NCI-H146 treated with DMSO at 0.1 percent for 48 hours (cell line): ENCODE measurements around the gene RNASE7.
A peak's percentile ranks its signal among the peaks of the same experiment; 100 is the strongest.
"Not testable (repeated sequence)": the region's sequence is repeated elsewhere in the genome, so short reads cannot be mapped to it uniquely, and the experiment has no call there.

Experiments
- DNase-seq: peaks from one replicate; lab custom pipeline; 2025; ENCODE audit not compliant: unreplicated experiment; lab: John Stamatoyannopoulos, UW

RNASE7 gene, protein sequence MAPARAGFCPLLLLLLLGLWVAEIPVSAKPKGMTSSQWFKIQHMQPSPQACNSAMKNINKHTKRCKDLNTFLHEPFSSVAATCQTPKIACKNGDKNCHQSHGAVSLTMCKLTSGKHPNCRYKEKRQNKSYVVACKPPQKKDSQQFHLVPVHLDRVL

DNA sequence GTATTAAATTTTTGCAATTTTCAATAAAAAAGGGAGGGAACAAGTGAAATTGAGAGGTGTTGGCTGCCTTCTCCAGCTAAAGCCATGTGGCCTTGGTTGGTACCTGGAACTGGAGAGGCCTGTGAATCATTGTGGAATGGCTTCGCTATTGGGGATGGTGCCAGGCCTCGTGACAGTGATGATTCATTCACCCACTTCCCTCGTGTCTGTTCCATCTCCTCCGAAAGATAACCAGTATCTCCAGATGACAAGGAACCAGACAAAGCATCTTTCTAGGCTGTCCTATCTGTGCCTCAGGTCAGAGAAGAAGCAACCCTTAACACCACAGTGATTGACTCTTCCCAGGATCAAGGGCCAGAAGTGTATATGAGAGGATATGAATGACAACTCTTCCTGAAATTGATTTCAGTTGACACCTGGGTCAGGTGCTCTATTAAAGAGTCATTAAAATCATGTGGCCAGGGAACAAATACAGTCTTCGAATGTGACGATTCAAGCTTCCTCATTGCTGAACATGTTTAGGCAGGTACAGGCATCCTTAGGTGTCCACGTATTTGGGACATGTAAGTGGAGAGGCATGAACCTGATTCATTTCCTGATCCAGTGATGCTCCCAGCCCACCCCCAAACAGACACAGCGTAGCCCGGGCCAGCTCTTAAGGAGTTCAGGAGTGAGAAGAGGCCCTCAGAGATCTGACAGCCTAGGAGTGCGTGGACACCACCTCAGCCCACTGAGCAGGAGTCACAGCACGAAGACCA is at the start of gene RNASE7:
RNASE7 (plus strand) TSS at position 687 of the 758 bp plus-strand sequence. CDS start 631 bp downstream, outside the sequence.
- no peak for DNase-seq

DNA sequence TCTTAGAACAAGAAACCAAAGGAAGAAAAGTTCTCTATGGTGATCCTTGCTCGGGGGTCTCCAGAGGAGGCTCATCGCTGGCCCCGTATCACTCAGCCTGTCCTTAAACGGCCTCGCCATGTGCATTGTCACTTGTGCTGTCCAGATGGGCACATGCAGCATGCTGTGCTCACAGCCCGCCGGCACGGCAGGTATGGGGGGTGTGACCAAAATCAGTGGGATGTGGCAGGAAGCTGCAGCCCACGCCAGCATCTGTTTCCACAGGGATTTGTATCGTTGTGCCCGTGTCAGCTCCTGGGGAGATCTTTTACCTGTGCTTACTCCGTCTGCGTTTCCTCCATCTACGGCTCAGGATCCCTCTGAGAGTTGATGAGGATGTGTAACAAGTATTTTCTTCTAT is 45.6 kb upstream of the RNASE7 start:
- DNase-seq = no peak

DNA sequence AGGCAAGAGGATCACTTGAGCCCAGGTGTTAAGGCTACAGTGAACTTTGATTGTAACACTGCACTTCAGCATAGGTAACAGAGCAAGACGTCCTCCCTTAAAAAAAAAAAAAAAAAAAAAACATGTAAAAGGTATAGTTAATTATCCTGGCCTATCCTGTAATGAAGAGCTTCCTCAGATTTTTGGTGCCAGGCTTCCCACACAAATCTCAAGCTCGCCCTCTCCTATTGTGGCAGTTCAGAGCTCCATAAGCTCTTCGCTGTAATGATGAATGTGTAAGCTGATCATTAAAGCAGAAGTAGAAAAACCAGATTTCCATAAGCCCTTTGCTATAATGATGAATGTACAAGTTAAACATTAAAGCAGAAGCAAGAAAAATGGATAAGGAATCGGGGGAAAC is 45.0 kb upstream of the RNASE7 start:
- no peak for DNase-seq

DNA sequence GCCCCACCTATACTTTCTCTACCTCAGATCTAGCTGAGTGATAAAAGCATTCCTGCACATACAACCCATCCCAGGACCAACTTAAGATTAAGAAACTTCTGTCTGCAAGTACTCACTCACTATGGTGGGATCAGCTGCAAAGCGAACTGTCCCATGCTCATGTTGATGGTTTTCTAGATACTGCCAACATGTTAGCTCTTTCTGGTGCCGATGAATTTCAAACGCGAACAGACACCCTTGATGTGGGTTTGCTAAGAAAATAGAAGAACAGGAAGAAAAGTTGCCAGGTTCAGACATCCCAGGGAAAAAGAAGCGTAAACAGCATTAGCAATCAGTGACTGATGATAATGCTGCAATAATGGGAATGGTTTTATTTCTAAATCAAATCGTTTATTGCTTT is 44.6 kb upstream of the RNASE7 start:
- no peak for DNase-seq

DNA sequence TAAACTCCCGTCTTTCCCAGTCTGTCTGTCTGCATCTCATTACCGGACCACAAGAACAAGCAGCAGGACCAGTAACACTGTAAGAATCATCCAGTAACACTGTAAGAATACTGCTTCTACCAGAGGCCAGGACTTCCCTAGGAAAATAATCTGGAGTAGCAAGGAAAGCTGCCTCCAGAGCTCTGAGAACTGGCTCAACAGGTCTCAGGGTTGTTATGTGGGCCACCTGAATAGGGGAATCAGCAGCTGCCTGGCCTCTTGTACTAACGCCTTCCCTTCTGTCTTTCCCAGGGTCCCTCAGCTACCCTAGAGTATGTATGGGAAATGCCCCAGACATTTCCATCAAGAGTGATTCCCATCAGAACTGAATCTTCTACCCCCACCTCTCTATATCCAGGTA is 44.0 kb upstream of the RNASE7 start:
- DNase-seq = no peak

DNA sequence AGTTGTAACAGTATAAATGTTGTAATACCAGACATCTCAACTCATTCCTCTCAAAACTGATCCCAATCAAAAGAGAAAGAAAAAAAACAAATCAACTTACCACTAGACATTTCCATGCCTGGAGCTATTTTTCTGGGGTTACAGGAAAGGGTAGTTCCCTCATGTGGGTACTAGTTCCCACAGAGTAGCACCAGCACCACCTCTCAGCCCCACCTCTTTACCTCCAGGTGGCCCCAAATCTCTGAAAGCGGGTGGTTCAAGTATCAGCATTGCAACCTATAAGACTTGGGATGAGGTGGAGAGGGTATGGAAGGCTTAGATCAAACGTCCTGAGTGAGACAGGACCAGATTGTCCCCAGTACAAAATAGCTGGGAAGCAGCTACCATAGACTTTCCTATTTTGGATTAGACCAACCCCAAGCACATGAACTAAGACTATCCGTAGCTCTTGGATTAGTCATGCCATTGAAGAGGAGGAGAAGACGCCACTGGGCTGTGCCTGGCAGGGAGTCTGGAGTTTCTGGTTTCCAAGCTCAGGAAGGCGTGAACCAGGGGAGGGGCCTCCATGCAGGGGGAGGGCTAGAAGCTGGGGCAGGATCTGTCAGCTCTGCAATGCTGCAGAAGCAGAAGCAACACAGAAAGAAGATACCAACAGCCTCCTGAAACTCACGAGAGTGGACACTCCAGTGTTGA is 43.3 kb upstream of the RNASE7 start, which contains the start of gene SLC39A2:
SLC39A2 (plus strand) TSS at position 620 of the 693 bp plus-strand sequence. CDS start 154 bp downstream, outside the sequence.
- DNase-seq = no peak

DNA sequence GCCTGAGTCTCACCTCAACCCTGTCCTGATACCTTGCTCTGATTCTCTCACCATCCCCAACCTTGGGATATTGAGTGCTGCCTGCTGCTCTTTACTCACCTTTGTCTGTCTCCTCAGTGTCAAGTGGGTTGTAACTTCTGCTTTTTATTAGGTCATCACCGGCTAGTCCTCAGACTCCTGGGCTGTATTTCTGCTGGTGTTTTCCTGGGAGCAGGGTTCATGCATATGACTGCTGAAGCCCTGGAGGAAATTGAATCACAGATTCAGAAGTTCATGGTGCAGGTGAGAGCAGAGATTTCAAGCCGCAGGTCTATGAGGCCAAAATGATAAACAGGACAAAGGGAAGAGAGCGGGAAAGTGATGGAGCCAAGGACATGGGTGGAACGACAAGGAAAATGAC is 42.6 kb upstream of the RNASE7 start:
- DNase-seq = no peak

DNA sequence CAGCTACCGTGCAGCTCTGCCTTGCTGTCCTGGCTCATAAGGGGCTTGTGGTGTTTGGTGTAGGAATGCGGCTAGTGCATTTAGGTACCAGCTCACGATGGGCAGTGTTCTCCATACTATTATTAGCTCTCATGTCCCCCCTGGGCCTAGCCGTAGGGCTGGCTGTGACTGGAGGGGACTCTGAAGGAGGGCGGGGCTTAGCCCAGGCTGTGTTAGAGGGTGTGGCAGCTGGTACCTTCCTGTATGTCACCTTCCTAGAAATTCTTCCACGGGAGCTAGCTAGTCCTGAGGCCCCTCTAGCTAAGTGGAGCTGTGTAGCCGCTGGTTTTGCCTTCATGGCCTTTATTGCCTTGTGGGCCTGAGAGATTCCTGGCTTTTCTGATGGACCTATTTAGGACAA is 40.9 kb upstream of the RNASE7 start:
- DNase-seq = no peak

DNA sequence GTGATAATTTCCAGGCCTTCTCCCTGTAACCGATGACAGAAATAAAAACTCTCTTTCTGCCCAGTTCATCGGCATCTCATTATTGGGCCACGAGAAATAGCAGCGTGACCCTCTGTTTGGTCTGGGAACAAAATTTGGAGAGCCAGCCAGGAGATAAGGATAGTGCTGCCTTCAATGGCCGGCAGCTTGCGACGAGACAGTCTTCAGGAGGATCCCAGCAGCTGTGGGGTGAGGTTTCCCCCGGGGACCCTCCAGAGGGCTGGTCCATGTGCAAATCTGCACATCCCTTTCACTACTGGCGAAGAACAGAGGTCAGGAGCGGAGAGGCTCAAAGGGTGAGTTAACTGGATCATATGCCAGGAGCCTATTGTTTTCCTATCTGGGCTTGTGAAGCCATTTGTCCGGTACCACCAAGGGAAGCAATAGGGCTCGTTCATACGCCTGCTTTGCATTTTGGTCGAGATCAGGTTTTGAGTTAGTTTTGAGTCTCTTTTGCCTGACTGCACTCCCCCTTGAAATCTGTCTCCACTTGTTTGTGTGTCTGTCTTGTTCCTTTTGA is 38.3 kb upstream of the RNASE7 start:
- DNase-seq = no peak

DNA sequence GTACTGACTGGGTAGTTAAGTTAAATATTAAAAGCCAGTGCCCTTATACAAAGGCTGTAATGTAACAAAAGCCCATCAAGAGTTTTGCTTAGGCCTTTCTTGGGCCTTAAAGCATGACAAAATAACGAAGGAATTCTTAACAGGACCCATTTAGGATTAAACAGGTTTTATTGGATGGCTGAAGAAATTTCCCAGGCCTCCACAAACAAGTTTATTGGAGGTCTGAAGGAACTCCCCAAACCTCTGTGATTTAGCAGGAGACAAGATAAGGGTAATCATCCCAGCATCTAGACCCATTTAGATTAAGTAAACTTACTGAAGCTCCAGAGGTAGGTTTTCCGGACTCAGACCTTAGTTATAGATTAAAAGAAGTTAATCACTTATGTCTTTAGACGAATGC is 32.4 kb upstream of the RNASE7 start:
- DNase-seq = not testable (repeated sequence)

DNA sequence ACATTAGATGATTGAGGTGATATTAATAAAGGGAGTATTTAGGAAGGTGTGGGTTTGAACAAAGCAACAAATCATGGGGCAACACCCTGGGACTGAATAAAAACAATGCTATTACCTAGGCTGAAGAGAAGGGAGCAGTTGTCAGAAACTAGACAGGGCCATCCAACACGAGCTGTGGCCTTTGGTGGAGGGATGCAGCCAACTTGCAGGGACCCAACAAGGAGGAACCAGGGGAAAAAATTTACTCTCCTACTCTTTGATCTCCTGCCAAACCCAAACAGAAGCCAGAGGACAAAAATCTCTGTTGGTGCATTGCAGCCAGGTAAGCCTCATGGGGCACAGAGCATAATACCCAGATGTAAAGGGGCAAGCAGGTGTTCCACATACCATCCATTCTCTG is 31.0 kb upstream of the RNASE7 start:
- DNase-seq = no peak

DNA sequence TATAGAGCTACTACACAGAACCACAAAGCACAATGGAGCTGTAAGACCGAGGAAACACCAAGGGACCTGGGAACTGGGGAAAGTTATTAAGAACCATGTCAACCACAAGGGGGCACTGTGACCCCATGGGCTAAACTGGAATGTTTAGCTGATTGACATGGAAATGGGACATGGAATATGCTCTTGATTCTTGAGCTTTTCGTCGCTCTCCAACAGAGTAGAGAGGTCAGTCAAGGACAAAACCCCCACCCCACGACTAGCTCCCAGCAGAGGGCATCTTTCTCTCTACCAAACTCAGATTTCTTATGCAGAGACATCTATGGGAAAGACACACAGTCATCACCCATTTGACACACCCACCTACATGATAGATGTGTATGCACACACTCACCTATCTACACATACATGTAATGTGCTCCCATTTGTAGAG is 27.4 kb upstream of the RNASE7 start:
- DNase-seq = peak; percentile 59

DNA sequence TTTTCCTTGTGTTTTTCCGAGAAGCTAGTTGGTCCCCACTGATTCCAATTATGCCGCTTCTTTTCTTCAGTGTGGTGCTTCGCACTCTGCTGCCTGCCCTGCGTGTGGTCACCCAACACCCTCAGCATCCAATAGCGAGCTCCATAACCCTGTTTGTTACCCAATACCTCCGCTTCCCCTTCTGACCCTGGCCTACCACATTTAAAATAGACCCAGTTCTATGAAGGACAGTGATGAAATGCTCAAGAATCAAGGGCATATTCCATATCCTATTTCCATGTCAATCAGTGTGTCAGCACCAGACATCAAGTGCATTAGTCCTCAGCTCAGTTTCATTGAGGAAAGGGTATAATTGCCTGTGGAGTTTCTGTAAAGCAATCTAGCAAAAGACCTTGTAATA is 26.9 kb upstream of the RNASE7 start:
- DNase-seq = no peak

DNA sequence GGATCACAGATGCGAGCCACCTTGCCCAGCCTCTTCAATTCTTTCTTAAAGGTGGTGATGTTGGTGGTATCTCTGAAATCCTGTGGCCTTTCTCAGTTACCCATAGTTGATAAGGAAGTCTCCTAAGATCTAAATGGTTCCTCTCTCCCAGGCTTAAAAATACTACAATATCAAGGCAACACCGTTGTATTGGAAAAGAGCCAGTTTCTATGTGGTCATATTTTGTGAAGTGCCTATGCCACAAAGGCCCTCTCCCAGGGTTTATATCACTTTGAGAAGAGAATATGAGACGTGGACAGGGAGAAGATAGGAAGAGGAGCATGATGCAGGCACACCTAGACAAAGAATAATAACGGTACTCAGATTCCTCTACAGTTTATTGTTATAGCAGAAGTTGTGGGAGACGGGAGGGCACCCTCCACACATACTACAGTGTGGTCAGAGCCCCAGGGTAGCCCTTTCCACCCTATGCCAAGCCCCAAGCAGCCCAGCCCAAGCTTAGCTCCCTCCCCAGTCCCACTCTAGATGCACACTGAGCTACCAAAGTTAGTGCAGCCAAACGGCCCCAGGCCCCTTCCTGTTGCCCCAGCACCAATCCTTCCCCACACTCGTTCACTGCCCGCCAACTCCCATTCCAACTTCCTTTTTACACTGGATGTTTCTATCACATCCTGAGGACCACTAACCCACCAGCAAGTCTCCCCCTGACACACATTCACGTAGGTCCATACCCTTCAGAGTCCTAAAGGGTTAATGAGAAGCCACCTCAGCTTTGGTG is 25.6 kb upstream of the RNASE7 start:
- no peak for DNase-seq

DNA sequence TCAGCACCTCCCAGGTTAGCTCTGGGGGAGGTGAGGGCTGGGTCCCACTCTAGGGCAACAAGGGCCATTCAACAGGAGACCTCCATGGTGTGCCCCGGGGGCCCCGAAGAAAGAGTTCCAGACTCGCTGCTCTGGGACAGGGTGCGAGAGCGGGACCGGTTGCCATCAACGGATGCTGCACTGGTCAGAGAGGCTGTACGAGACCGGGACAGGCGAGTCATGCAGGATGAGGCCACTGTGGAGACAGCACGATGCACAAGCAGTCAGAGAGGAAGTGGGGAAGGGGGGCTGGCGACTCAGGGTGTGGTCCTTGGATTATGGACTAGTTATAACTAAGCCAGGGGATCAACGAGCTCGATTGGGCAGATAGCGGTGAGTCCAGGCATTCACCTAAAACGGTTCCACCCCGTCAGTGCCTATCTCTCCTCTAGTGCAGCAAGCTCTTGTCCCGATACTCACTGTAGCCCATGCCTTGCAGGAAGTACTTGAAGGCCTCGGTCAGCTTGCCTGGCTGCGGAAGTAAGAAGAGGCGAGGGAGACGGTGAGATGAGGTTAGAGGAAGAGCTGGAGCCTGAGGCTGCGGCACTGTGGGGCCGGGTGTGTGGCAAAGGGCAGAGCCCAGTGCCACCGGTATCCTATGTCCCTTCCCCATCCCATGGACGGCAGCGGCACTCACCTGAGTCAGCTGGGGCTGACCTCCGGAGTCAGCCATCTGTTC is 24.5 kb upstream of the RNASE7 start:
- DNase-seq = no peak

DNA sequence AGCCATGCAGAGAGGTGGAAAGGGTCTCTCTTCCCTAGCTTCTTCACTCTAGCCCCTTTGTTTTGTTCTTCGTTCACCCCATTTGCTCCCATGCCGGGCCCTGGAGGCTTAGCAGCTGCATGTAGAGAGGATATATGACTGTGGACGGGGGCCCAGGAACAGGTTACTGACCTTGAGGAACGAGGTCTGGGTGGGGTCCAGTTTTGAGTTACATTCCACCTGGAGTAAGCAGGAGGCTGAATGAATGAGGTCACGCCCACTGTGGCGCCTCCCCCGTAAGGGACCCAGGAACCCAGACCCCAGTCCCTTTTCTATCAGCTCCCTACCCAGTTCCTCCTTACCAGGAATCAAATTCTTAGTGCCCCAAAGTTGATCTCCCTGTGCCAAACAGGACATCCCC is 23.9 kb upstream of the RNASE7 start:
- no peak for DNase-seq

DNA sequence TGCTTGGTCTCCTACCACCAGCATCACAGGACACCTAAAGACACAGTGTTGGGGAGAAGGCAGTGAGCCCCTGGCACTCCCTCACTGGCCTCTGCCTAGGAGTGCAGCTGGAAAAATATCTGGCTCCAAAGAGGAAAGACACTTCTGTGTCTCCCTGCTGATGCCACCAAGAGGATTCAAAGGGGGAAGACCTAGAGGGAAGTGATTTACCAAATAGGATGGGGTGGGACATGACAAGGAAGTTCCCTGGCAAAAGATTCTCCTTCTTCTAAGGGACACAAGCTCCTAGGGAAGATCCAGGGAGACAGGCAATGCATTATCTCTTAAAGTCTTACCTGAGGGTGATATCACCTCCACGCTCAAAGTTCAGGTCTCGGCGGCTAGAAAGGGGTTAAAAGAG is 23.4 kb upstream of the RNASE7 start:
- no peak for DNase-seq

DNA sequence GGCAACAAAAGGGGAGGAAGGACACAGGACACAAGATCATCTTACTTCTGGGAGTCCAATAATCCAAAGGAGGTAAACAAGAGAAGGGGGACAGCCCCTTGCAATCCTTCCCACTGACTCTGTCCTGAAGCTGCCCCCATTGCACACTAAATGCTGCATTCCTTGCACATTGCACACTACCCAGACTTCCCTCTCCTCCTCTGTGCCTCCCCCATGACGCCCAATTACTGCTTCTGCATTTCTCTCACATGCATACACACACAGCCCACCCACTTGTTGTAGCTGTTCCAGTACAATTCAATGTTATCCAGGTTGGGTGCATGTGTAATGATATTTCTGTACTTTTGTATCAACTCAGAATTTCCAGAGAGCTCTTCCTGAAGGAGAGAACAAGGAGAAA is 22.8 kb upstream of the RNASE7 start:
- DNase-seq = no peak

DNA sequence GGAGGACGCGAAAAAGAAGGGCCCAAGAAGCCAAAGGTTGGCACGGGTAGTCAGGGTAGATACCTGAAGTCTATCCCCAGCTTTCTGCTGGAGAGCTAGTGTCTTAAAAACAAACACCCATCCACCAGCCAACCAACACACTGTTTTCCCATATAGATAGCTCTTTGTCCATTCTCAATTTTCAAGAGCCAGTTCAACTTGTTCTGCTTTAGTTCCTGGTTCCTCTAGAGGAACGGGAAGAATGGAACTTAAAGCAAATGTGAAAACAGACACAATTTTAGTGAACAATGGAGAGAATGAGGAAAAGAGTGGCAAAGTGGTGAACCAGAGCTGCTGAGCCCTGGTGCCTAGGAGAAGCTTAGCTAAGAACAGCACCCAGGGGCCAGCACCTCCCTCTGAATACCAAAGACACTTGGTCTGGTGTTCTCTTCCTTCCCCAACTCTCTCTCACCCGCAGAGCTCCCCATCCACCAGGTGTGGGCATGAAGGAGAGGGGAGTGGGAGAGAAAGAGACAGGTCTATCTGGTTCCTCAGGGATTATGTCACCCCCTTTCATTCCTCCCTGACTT is 21.1 kb upstream of the RNASE7 start:
- no peak for DNase-seq

DNA sequence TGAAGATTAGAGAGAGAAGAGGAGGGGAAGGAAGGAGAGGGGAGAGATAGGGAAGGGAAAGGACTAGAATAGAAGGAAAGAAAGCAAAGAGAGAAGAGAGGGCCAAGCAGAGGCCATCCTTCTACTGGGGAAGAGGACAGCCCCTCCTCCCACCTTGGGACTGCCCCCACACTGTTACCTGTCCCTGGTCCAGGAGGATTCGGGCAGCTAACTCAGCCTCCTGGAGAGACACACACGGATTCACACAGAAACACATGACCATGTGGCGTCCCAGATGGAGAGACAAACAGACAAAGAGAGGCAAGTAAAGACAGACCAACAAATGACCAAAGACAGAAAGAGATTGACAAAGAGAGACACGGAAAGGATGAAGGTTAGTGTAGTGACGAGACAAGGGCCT is 19.5 kb upstream of the RNASE7 start:
- DNase-seq = no peak
